Thoracic aorta endothelial cell (primary cell): Measurements from ENCODE around the gene RPP30. TPM values are rescaled to one million over a fixed set of nuclear protein-coding genes. Genes with fewer than 3 reads are reported as not detected.

ENCODE experiments used
- small RNA-seq: library from RNA; depleted of rRNA; stranded (forward); fragments of <200 nt; gene quantifications from one replicate; pipeline ENCODE3, GENCODE V24; 2012
- total RNA-seq: library from RNA; depleted of rRNA; stranded (reverse); fragments of >200 nt; gene quantifications from 2 replicates; pipeline ENCODE4 v1.2.3, GENCODE V29; 2012

The RPP30 gene
- 49.3 and 63.8 TPM in 2 replicates for total RNA-seq

DNA sequence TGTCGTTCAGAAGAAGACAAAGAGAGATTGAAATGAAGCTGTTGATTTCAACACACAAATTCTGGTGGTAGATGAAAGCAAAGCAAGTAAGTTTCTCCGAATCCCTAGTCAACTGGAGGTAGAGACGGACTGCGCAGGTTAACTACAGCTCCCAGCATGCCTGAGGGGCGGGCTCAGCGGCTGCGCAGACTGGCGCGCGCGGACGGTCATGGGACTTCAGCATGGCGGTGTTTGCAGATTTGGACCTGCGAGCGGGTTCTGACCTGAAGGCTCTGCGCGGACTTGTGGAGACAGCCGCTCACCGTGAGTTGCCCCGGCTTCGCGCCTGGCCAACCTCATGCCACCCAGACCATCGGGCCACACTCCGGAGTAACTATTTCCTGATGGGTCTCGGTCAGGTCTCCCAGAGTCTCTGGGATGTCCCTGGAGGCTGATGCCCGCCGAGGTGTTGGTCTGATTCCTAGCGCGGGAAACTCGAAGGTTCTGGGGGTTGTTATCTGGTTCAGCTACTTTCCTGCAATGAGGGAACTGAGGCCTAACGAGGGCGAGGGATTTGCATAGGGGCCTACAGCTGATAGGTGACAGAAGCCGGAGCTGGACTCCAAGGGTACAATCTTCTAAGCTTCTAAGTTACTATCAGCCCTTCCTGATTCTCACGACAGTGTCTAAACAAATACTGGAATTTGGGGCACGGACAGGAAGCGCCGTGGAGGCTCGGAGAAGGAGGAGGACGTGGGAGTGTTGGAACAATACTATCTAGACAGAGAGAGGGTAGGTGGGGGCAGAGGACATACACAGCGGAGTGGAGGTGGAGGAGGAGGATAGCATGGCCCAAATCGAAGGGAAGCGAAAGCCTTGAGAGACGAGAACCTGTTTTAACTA lies at the start of gene RPP30:
Gene RPP30, plus strand, starts transcription at position 209 of the 882 bp plus-strand sequence. Its CDS starts 13 bp downstream, at position 222.

GRCh38 chr10:90857635-90858460 lies 13.9 kb upstream of the RPP30 start, which contains the start of gene HTR7:
TSS of gene HTR7 (minus strand) at chr10:90858039. CDS start at chr10:90857671, 368 bp downstream.

GRCh38 chr10:90920986-90921666 lies 49.4 kb downstream of the RPP30 start, which contains the start of gene ANKRD1:
TSS of gene ANKRD1 (minus strand) at chr10:90921087. CDS start at chr10:90921027, 60 bp downstream.

Small RNA genes lying within 50 kb of the gene (small RNA-seq; reads per million reads assigned to genes)
- not detected for gene RF00019
- gene RNU6-740P = not detected

Other genes starting within 250 kb of the RPP30 start
- gene HTR7, start 13.9 kb upstream of the RPP30 start, total RNA-seq = 0.07 and 0.13 TPM in 2 replicates
- 591 and 1,007 TPM in 2 replicates for gene ANKRD1, start 49.1 kb downstream of the RPP30 start, total RNA-seq